HFF-Myc (cell line): Measurements from ENCODE around the gene CLIP1.

Source experiments
- DNase-seq: peaks from one replicate; pipeline ENCODE4 v3.0.0-alpha.2; 2011; ENCODE audit warnings: low read depth; ENCODE audit errors: extremely low read depth
- H3K4me3 ChIP-seq: replicated peaks from 2 replicates; pipeline ENCODE4 v1.5.1; 2011; ENCODE audit warnings: low read depth, mild to moderate bottlenecking, control low read depth, low read length
- CTCF ChIP-seq: IDR thresholded peaks from 2 replicates; pipeline ENCODE4 v1.5.1; 2012; ENCODE audit warnings: mild to moderate bottlenecking, low read depth, low read length, control low read depth; ENCODE audit errors: missing control alignments

The CLIP1 gene

DNA sequence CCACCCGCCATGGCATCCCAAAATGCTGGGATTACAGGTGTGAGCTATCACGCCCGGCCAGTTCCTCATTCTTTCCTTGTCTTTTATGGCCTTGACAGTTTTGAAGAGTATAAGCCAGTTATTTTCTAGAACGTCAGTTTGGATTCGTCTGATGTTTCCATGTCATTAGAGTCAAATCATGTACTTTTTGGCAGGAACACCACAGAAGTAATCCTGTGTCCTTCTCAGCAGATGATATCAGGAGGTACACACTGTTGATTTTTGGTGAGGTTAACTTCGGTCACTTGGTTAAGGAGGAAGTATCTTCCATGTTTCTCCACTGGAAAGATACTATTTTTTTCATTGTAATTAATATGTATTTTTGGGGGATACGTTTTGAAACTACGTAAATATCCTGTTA lies 131.0 kb downstream of the CLIP1 start:
- no peak overlapping the region for H3K4me3 ChIP-seq
- no peak for DNase-seq
- no peak for TF ChIP-seq CTCF

GRCh38 chr12:122283680-122284079 lies 138.8 kb downstream of the CLIP1 start:
- TF ChIP-seq CTCF: no peak
- H3K4me3 ChIP-seq: no peak overlapping the region
- no peak for DNase-seq

DNA sequence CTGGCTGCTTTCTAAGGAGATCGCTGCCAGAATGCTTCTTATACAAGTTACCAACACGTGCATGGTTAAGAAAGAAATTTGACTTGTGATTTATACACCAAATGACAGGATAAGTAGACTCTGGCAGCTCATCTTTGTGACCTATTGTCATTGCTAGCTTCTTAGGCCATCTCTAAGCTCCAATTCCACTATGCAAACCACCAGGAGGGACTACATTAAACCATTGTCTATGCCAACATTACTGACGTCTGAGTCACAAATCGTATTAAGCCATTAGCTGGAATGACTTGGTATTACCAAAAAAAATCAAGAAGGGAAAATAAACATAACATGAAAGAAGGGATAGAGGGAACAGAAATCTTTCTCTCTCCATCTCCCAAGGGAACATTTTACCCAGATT lies 140.4 kb downstream of the CLIP1 start:
- H3K4me3 ChIP-seq: no peak overlapping the region
- DNase-seq: peak; percentile 24
- TF ChIP-seq CTCF: no peak

DNA sequence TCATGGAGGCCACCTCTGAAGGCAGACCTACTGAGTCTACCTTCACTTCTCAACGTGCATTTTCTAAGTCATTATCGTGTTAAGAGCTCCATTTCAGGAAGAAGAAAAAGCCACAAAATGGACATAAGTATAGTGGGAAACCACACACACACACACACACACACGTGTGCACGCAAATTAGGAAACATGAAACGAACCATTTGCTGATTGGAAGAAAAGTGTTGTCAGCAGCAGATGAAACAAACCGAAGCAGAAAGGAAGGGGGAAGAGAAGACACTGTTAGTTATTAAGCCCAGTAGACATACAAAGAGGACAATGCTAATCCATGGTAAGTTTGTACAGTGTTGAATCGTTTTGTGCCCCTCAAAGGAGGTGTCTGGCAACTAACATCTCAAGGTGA lies 146.2 kb downstream of the CLIP1 start:
- no peak for TF ChIP-seq CTCF
- DNase-seq: no peak
- no peak overlapping the region for H3K4me3 ChIP-seq

DNA sequence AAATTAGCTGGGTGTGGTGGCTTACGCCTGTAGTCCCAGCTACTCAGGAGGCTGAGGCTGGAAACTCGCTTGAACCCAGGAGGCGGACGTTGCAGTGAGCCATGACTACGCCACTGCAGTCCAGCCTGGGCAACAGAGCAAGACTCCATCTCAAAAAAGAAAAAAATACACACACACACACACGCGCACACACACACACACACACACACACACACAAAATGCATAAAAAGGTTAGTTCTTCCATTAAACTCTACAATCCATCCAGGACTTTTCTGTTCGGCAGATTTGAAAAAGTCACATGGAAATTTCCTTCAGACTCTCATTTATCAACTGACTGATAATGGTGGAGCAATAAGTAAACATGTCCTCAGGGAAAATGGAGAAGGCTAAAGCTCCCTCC lies 147.0 kb downstream of the CLIP1 start:
- TF ChIP-seq CTCF: no peak
- H3K4me3 ChIP-seq: no peak overlapping the region
- DNase-seq: no peak

DNA sequence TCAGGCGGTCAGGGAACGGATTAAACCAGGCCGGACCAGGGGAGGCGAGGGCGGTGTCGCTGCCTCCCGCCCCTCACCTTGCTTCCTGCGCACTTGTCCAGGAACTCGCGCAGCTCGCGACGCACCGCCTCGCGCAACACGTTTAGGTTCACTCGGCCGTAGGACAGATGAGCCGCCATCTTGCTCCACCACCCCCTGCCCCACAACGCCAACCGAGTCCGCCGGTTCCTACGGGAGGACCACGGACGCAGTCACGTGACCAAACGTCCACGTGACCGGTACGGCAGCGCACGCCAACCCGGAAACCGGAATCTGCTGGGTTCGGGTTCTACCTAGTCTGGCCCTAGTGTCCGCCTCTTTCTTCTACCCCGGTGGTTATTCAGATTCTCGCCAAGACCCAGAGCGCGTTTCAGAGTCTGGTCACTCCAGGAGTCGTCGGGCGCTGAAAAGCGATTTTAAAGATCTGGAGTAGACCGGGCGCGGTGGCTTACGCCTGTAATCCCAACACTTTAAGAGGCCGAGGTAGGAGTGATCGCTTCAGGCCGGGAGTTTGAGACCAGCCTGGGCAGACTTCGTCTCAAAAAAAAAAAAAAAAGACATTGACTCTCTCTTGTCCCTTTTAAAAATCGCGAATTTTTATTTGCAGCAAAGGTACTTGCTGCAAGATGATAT lies 156.1 kb downstream of the CLIP1 start, which contains the start of gene VPS33A:
Gene VPS33A (minus strand): TSS at position 265 of the 672 bp plus-strand sequence. CDS start 86 bp downstream, at position 179.
- peak within 1 kb of the TSS; percentile 89 for H3K4me3 ChIP-seq
- no peak for TF ChIP-seq CTCF
- peak; percentile 93 for DNase-seq

- TF ChIP-seq CTCF: no peak
- no peak for DNase-seq
- H3K4me3 ChIP-seq: peak overlapping the region; percentile 89
These were observed 156.6 kb downstream of the CLIP1 start for GRCh38 chr12:122265886-122266229.
